Endothelial cell of umbilical vein (primary cell): ENCODE data around the gene ELOVL5. TPM values are rescaled to one million over a fixed set of nuclear protein-coding genes. Genes with fewer than 3 reads are reported as not detected.

ENCODE experiments used
- BruUV-seq: library from RNA; stranded (reverse); fragments of 400-500 nt; replicated peaks from 2 replicates; lab custom pipeline; 2021; lab: Mats Ljungman, UMichigan
- CTCF ChIA-PET: fragments of 300-600, 350-600 bp; sonication (Branson Sonifier 250); formaldehyde crosslinking; loops from one replicate; lab custom pipeline; 2021; ENCODE audit warnings: antibody characterized with exemption, inconsistent platforms; lab: Charles Lee
- POLR2A ChIA-PET: fragments of 300-600, 350-600 bp; sonication (Branson Sonifier 250); formaldehyde crosslinking; loops from one replicate; lab custom pipeline; 2021; ENCODE audit warnings: antibody characterized with exemption, inconsistent platforms; lab: Charles Lee
- DNase-seq: peaks from one replicate; pipeline ENCODE4 v3.0.0-alpha.2; 2011; ENCODE audit warnings: low read depth, low spot score
- FAIRE-seq: peaks from 2 replicates; lab custom pipeline; 2011; peaks lifted over from hg19 to GRCh38; lab: Jason Lieb, UNC
- H2AFZ ChIP-seq: 2 replicates; pipeline ENCODE4 v1.6.0; 2012; ENCODE audit warnings: low read depth, low read length, control low read depth, inconsistent platforms
- H3K27ac ChIP-seq: 2 replicates; pipeline ENCODE4 v1.5.1; 2011; ENCODE audit warnings: low read depth, mild to moderate bottlenecking, control low read depth, low read length, moderate library complexity; ENCODE audit not compliant: insufficient read depth
- H3K27me3 ChIP-seq, 2 experiments: 2 replicates each; pipeline versions ENCODE4 v1.6.0 to v1.6.1; 2011; ENCODE audit warnings: low read length in 2 of 2, mixed read lengths in 1 of 2; ENCODE audit not compliant: control insufficient read depth in 2 of 2, insufficient read depth in 2 of 2
- H3K36me3 ChIP-seq, 2 experiments: 2 replicates in 1 of 2; 3 replicates in 1 of 2; pipeline ENCODE4 v1.5.1; 2011; ENCODE audit warnings: low read length in 2 of 2, mild to moderate bottlenecking in 1 of 2, moderate library complexity in 1 of 2; ENCODE audit not compliant: control insufficient read depth in 2 of 2, insufficient read depth in 2 of 2; ENCODE audit errors: extremely low read depth in 1 of 2
- H3K4me1 ChIP-seq: 3 replicates; pipeline ENCODE4 v1.5.1; 2011; ENCODE audit warnings: mild to moderate bottlenecking, low read length; ENCODE audit not compliant: control insufficient read depth, insufficient read depth; ENCODE audit errors: extremely low read depth
- H3K4me2 ChIP-seq: 2 replicates; pipeline ENCODE4 v1.6.1; 2011; ENCODE audit warnings: low read length, control low read depth, mixed read lengths; ENCODE audit not compliant: insufficient read depth
- H3K4me3 ChIP-seq, 3 experiments: fragments of 200-600 bp in 1 of 3; sonication (generic), shearing (Covaris generic) in 1 of 3; replicated peaks in 1 of 3; 2 replicates each; pipeline ENCODE4 v1.5.1; 2011 to 2016; ENCODE audit warnings: control low read depth in 3 of 3, low read length in 3 of 3, mild to moderate bottlenecking in 2 of 3, inconsistent platforms in 1 of 3, low read depth in 1 of 3, moderate library complexity in 1 of 3; ENCODE audit not compliant: insufficient read depth in 1 of 3
- H3K79me2 ChIP-seq: 2 replicates; pipeline ENCODE4 v1.6.0; 2012; ENCODE audit warnings: low read length, inconsistent platforms; ENCODE audit not compliant: control insufficient read depth, insufficient read depth
- H3K9ac ChIP-seq: replicated peaks from 2 replicates; pipeline ENCODE3; 2011; ENCODE audit warnings: low read length, control low read depth; ENCODE audit not compliant: insufficient read depth; ENCODE audit errors: extremely low read depth
- H3K9me1 ChIP-seq: replicated peaks from 3 replicates; pipeline ENCODE4 v1.6.0; 2011; ENCODE audit warnings: mild to moderate bottlenecking, low read length; ENCODE audit not compliant: control insufficient read depth, insufficient read depth; ENCODE audit errors: extremely low read depth
- H3K9me3 ChIP-seq: replicated peaks from 2 replicates; pipeline ENCODE4 v1.5.1; 2012; ENCODE audit warnings: low read length, inconsistent platforms; ENCODE audit not compliant: control insufficient read depth, insufficient read depth
- H4K20me1 ChIP-seq: replicated peaks from 2 replicates; pipeline ENCODE3; 2011; ENCODE audit warnings: mild to moderate bottlenecking, low read length; ENCODE audit not compliant: control insufficient read depth, insufficient read depth; ENCODE audit errors: extremely low read depth
- CTCF ChIP-seq, 2 donors: IDR thresholded peaks; 1 replicate in 1 of 2; 2 replicates in 1 of 2; pipeline ENCODE4 v1.5.1; 2011; ENCODE audit warnings: low read length in 2 of 2, mild to moderate bottlenecking in 2 of 2, moderate library complexity in 2 of 2, control low read depth in 1 of 2, inconsistent platforms in 1 of 2, low read depth in 1 of 2; ENCODE audit not compliant: insufficient read depth in 1 of 2; ENCODE audit errors: extremely low read depth in 1 of 2
- EZH2 ChIP-seq: IDR thresholded peaks from 2 replicates; pipeline ENCODE4 v1.6.1; 2012; ENCODE audit warnings: borderline replicate concordance, low read depth, mild to moderate bottlenecking, moderate library complexity, low read length, inconsistent platforms; ENCODE audit not compliant: severe bottlenecking
- FOS ChIP-seq: IDR thresholded peaks from 2 replicates; pipeline ENCODE4 v1.6.1; 2011; ENCODE audit warnings: mild to moderate bottlenecking, low read length, moderate library complexity, borderline replicate concordance; ENCODE audit not compliant: insufficient read depth
- GATA2 ChIP-seq: IDR thresholded peaks from 2 replicates; pipeline ENCODE4 v1.7.0; 2011; ENCODE audit warnings: low read depth, mild to moderate bottlenecking, moderate library complexity, mixed read lengths, low read length; ENCODE audit not compliant: insufficient read length, insufficient read depth
- JUN ChIP-seq: IDR thresholded peaks from 2 replicates; pipeline ENCODE4 v1.6.1; 2011; ENCODE audit warnings: borderline replicate concordance, low read depth; ENCODE audit not compliant: insufficient read length, insufficient read depth
- MAX ChIP-seq: IDR thresholded peaks from 2 replicates; pipeline ENCODE4 v1.6.1; 2011; ENCODE audit not compliant: insufficient read depth, insufficient read length
- MYC ChIP-seq: IDR thresholded peaks from one replicate; pipeline ENCODE4 v1.6.1; 2011; ENCODE audit warnings: mild to moderate bottlenecking, low read depth, low read length
- POLR2A ChIP-seq: IDR thresholded peaks from 2 replicates; pipeline ENCODE4 v1.6.1; 2012; ENCODE audit warnings: low read depth, mild to moderate bottlenecking, control low read depth, low read length
- POLR2AphosphoS5 ChIP-seq: IDR thresholded peaks from 2 replicates; pipeline ENCODE4 v1.6.1; 2012; ENCODE audit warnings: low read depth, mild to moderate bottlenecking, control low read depth, low read length, moderate library complexity; ENCODE audit not compliant: insufficient read depth
- dilution Hi-C: fragments of 300-500 bp; cut with MboI; formaldehyde crosslinking; loops from one replicate; pipeline ENCODE4 v1.15.0; 2019; ENCODE audit warnings: low sequenced_read_pairs; ENCODE audit not compliant: extremely low pct_ligation_motif_present
- intact Hi-C: fragments of 100-400 bp; cut with micrococcal nuclease; formaldehyde crosslinking; loops from one replicate; pipeline ENCODE4 v1.10.0; 2022
- polyA plus RNA-seq, 4 experiments: library from polyadenylated mRNA; depleted of rRNA in 3 of 4; stranded (reverse) in 3 of 4; unstranded in 1 of 4; fragments of >200 nt; gene quantifications; 2 replicates each; pipeline versions ENCODE4 v1.2.1 to v1.2.3, GENCODE V29; 2011 to 2012; ENCODE audit warnings: missing spikeins in 1 of 4
- total RNA-seq: library from RNA; stranded (reverse); gene quantifications from 2 replicates; pipeline ENCODE4 v1.2.3, GENCODE V29; 2021

ELOVL5 gene
- total and polyA plus RNA-seq, 2 donors (not counting 3 experiments of a cell fraction or from before 2014, with no cell fraction given) = 85.9 to 140 TPM

DNA sequence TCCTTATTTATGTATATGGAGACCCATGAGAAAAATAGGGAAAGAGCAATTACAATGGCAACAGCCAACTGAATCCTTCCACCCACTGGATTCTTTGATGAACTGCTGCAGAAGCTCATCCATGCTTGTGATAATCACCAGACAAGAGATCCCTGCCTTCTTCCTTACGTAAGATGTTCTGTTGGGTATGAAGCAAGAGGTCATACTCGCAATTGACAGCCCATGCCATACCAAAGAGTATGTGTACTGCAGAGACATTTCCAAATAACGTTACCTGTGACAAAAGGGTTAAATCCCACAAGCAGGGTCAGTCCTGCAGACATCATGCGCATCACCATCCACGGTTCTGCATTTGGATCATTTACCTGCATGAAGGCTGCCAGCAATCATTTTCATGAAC lies 27.8 kb downstream of the ELOVL5 start:
- H3K4me2 ChIP-seq = no peak overlapping the region
- CTCF ChIA-PET = interaction anchor here (1.3 kb wide), 1 partner anchor 20 kb away, joined by 3 read pairs; no protein-coding TSS in a partner anchor
- peaks cover 12% of the 10 kb centered on the region for H4K20me1 ChIP-seq
- H3K79me2 ChIP-seq = peaks cover 91% of the 10 kb centered on the region
- POLR2A ChIA-PET = no interaction called here
- H3K4me1 ChIP-seq = peaks cover 5% of the 10 kb centered on the region
- dilution Hi-C loops (no loop called here), intact Hi-C loops (no loop called here)
- FAIRE-seq (no peak), DNase-seq (no peak)
- no peaks in the 10 kb centered on the region for H3K27me3 ChIP-seq
- peaks cover 5% of the 10 kb centered on the region for H3K9me1 ChIP-seq
- no peaks in the 10 kb centered on the region for H3K36me3 ChIP-seq
- no peak overlapping the region for H2AFZ ChIP-seq
- BruUV-seq = no TSS peak
- H3K9me3 ChIP-seq = no peaks in the 10 kb centered on the region
- no peak for TF ChIP-seq MYC
- no peak for TF ChIP-seq EZH2
- no peak for TF ChIP-seq CTCF (IDR thresholded peaks at IDR 0.05; ENCODE audit: extremely low read depth in 1 of 2, insufficient read depth in 1 of 2, low read depth in 1 of 2, low read length in 2 of 2)
- TF ChIP-seq GATA2 = no peak
- TF ChIP-seq JUN = no peak
- H3K9ac ChIP-seq = no peak overlapping the region
- no peak overlapping the region for H3K27ac ChIP-seq
- no peak overlapping the region for H3K4me3 ChIP-seq

GRCh38 chr6:53318429-53318828 lies 30.3 kb downstream of the ELOVL5 start:
- DNase-seq (no peak), FAIRE-seq (no peak)
- ChIA-PET CTCF (interaction anchor here (1.0 to 1.4 kb wide), 3 partner anchors 8 to 24 kb away, joined by 3 read pairs; no protein-coding TSS in a partner anchor), POLR2A (no interaction called here)
- peaks cover 92% of the 10 kb centered on the region for H3K79me2 ChIP-seq
- no peak overlapping the region for H3K27ac ChIP-seq
- H3K27me3 ChIP-seq = no peaks in the 10 kb centered on the region
- H3K9me1 ChIP-seq = no peaks in the 10 kb centered on the region
- H3K9me3 ChIP-seq = no peaks in the 10 kb centered on the region
- dilution Hi-C loops = no loop called here
- intact Hi-C loops = no loop called here
- no peak overlapping the region for H2AFZ ChIP-seq
- H4K20me1 ChIP-seq = peaks cover 12% of the 10 kb centered on the region
- BruUV-seq = no TSS peak
- H3K4me1 ChIP-seq = peaks cover 29% of the 10 kb centered on the region
- no peaks in the 10 kb centered on the region for H3K36me3 ChIP-seq
- no peak overlapping the region for H3K9ac ChIP-seq
- H3K4me2 ChIP-seq = no peak overlapping the region
- TF ChIP-seq FOS (no peak), GATA2 (no peak), MAX (no peak), CTCF (IDR thresholded peaks at IDR 0.05; ENCODE audit: extremely low read depth in 1 of 2, insufficient read depth in 1 of 2, low read depth in 1 of 2, low read length in 2 of 2) (no peak), POLR2A (no peak), POLR2AphosphoS5 (no peak), EZH2 (no peak), MYC (no peak)
- no peak overlapping the region for H3K4me3 ChIP-seq
